Subcutaneous abdominal adipose tissue (tissue), 5 donors: ENCODE results near the gene OR10W1.

Experiments
- H3K27ac ChIP-seq: one replicate; pipeline ENCODE4 v1.7.0; 2013; ENCODE audit warnings: low read depth, mild to moderate bottlenecking, inconsistent platforms, low read length, moderate library complexity
- H3K27me3 ChIP-seq, 5 donors: one replicate each; pipeline ENCODE4 v1.7.0; 2013; ENCODE audit warnings: low read length in 5 of 5, inconsistent platforms in 1 of 5; ENCODE audit not compliant: control insufficient read depth in 5 of 5, insufficient read depth in 4 of 5
- H3K36me3 ChIP-seq, 5 donors: one replicate each; pipeline ENCODE4 v1.7.0; 2013; ENCODE audit warnings: low read length in 5 of 5; ENCODE audit not compliant: control insufficient read depth in 5 of 5, insufficient read depth in 5 of 5
- H3K4me1 ChIP-seq, 5 donors: one replicate each; pipeline ENCODE4 v1.7.0; 2013; ENCODE audit warnings: low read length in 5 of 5, mild to moderate bottlenecking in 3 of 5, moderate library complexity in 1 of 5; ENCODE audit not compliant: control insufficient read depth in 5 of 5, insufficient read depth in 5 of 5
- H3K4me3 ChIP-seq, 5 donors: one replicate each; pipeline ENCODE4 v1.7.0; 2013; ENCODE audit warnings: low read length in 5 of 5, low read depth in 1 of 5
- H3K9ac ChIP-seq, 5 donors: one replicate each; pipeline ENCODE4 v1.7.0; 2013; ENCODE audit warnings: low read length in 5 of 5, mild to moderate bottlenecking in 4 of 5, moderate library complexity in 3 of 5
- H3K9me3 ChIP-seq, 5 donors: one replicate each; pipeline ENCODE4 v1.7.0; 2013; ENCODE audit warnings: low read length in 5 of 5; ENCODE audit not compliant: control insufficient read depth in 5 of 5
- donor health status: healthy.
- donor health status: healthy.
- donor health status: healthy.
- donor health status: healthy.
- donor health status: healthy.

Gene OR10W1, protein sequence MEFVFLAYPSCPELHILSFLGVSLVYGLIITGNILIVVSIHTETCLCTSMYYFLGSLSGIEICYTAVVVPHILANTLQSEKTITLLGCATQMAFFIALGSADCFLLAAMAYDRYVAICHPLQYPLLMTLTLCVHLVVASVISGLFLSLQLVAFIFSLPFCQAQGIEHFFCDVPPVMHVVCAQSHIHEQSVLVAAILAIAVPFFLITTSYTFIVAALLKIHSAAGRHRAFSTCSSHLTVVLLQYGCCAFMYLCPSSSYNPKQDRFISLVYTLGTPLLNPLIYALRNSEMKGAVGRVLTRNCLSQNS

DNA sequence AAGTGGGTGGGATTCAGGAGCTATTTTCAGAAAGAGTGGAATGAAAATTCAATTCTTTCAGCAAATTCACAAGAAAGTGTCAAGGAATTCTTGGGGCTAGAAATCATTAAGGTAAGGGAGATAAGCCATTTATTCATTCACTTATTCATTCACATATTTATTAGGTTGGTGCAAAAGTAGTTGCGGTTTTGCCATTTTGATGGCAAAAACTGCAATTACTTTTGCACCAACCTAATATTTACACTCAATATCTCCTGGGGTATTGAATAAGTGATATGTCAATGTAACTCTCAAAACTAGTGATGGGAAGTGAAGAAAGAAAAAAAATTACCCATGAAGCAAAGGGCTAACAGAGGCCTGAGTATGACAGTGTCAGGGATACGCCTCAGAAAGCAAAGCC is at the start of gene OR10W1:
OR10W1 (minus strand) TSS at position 119 of the 400 bp plus-strand sequence. CDS start 402 bp downstream, outside the sequence.
- Histone ChIP-seq H3K36me3 (no peaks in the 10 kb centered on the region), H3K27ac (no peak within 1 kb of the TSS), H3K9me3 (peaks cover 0 to 4% (median 0%) of the 10 kb centered on the region in 5 donors), H3K9ac (no peak within 1 kb of the TSS), H3K4me1 (peaks cover 0 to 2% (median 0%) of the 10 kb centered on the region in 5 donors), H3K4me3 (no peak within 1 kb of the TSS), H3K27me3 (no peaks in the 10 kb centered on the region)

GRCh38 chr11:58316142-58316541 is 48.1 kb upstream of the OR10W1 start:
- Histone ChIP-seq H3K27me3 (no peaks in the 10 kb centered on the region), H3K4me3 (no peak overlapping the region), H3K27ac (no peak overlapping the region), H3K4me1 (no peaks in the 10 kb centered on the region), H3K9me3 (peaks cover 0 to 3% (median 0%) of the 10 kb centered on the region in 5 donors), H3K9ac (no peak overlapping the region), H3K36me3 (no peaks in the 10 kb centered on the region)

DNA sequence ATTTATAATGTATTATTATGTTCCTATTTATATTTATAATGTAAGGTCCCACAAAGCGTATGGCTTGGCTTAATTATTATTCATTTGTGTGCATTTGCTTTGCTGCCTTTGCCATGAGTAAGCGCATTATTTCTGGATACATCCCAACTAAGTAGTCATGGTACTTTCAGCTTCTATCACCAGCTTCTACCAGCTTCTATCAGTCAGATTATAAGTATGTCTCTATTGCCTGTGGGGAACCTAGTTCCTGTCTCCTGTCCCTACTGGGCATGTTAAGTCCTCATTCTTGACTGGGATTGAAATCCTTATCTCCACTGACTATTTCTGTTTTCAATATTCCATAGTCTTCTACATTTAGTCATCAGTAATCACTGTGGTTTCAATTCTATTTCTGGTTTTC is 33.5 kb upstream of the OR10W1 start:
- Histone ChIP-seq H3K27ac (no peak overlapping the region), H3K36me3 (no peaks in the 10 kb centered on the region), H3K27me3 (no peaks in the 10 kb centered on the region), H3K4me1 (no peaks in the 10 kb centered on the region), H3K9ac (no peak overlapping the region), H3K4me3 (no peak overlapping the region), H3K9me3 (no peaks in the 10 kb centered on the region)

- Histone ChIP-seq H3K4me3 (no peak overlapping the region), H3K4me1 (no peaks in the 10 kb centered on the region), H3K9ac (no peak overlapping the region), H3K9me3 (no peaks in the 10 kb centered on the region), H3K27me3 (peaks cover 0 to 6% (median 0%) of the 10 kb centered on the region in 5 donors), H3K27ac (no peak overlapping the region), H3K36me3 (no peaks in the 10 kb centered on the region)
Observed at GRCh38 chr11:58292017-58292416, 24.0 kb upstream of the OR10W1 start.

DNA sequence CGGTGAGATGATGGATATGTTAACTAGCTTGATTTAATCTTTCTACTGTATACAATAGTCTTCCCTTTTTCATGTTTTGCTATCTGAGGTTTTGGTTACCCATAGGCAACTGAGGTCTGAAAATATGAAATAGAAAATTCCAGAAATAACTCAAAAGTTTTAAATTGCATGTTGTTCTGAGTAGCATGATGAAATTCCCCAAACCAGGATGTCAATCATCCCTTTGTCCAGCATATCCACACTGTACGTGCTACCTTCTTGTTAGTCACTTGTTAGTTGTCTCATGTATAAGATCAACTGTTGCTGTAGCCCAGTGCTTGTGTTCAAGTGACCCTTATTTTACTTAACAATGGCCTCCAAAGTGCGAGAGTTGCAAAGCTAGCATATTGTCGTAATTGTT is 21.2 kb upstream of the OR10W1 start:
- H3K9me3 ChIP-seq, result no peaks in the 10 kb centered on the region
- peaks cover 0 to 13% (median 0%) of the 10 kb centered on the region in 5 donors for H3K4me1 ChIP-seq
- H3K4me3 ChIP-seq, result no peak overlapping the region
- H3K9ac ChIP-seq, result no peak overlapping the region
- peaks cover 0 to 6% (median 0%) of the 10 kb centered on the region in 5 donors for H3K27me3 ChIP-seq
- H3K27ac ChIP-seq, result no peak overlapping the region
- no peaks in the 10 kb centered on the region for H3K36me3 ChIP-seq

DNA sequence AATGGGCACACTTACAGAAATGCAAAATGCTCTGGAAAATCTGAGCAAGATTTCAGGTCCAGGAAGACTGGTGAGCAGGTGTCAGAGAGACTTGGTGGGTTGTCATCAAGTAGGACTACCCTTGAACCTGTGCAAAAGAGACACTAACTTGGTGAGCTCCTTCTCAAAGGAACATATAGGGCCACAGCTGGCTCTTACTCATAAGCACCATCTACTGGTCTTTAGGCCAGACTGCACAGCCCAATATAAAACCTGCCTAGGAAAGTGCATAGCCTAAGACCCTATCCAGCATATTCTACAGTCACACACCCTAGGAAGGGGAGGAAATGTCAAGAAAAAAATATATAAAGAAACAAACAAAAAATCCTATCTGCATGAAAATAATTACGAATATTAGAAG is 18.2 kb upstream of the OR10W1 start:
- Histone ChIP-seq H3K9ac (no peak overlapping the region), H3K27ac (no peak overlapping the region), H3K4me3 (no peak overlapping the region), H3K9me3 (peaks cover 0 to 6% (median 0%) of the 10 kb centered on the region in 5 donors), H3K4me1 (peaks cover 0 to 13% (median 0%) of the 10 kb centered on the region in 5 donors), H3K27me3 (no peaks in the 10 kb centered on the region), H3K36me3 (no peaks in the 10 kb centered on the region)

GRCh38 chr11:58285483-58286040 is 17.5 kb upstream of the OR10W1 start:
- Histone ChIP-seq H3K4me1 (peaks cover 0 to 13% (median 0%) of the 10 kb centered on the region in 5 donors), H3K9me3 (peaks cover 0 to 6% (median 0%) of the 10 kb centered on the region in 5 donors), H3K27me3 (no peaks in the 10 kb centered on the region), H3K27ac (no peak overlapping the region), H3K9ac (no peak overlapping the region), H3K36me3 (no peaks in the 10 kb centered on the region), H3K4me3 (no peak overlapping the region)

- H3K4me3 ChIP-seq, result no peak overlapping the region
- H3K27me3 ChIP-seq, result no peaks in the 10 kb centered on the region
- peaks cover 0 to 3% (median 0%) of the 10 kb centered on the region in 5 donors for H3K9me3 ChIP-seq
- no peak overlapping the region for H3K9ac ChIP-seq
- H3K27ac ChIP-seq, result no peak overlapping the region
- no peaks in the 10 kb centered on the region for H3K36me3 ChIP-seq
- H3K4me1 ChIP-seq, result peaks cover 0 to 2% (median 0%) of the 10 kb centered on the region in 5 donors
Observed at GRCh38 chr11:58276151-58276550, 8.1 kb upstream of the OR10W1 start.

- Histone ChIP-seq H3K9me3 (peaks cover 0 to 3% (median 0%) of the 10 kb centered on the region in 5 donors), H3K36me3 (no peaks in the 10 kb centered on the region), H3K9ac (no peak overlapping the region), H3K27me3 (no peaks in the 10 kb centered on the region), H3K27ac (no peak overlapping the region), H3K4me3 (no peak overlapping the region), H3K4me1 (peaks cover 0 to 2% (median 0%) of the 10 kb centered on the region in 5 donors)
Observed at GRCh38 chr11:58275002-58275401, 6.9 kb upstream of the OR10W1 start.

- Histone ChIP-seq H3K4me3 (no peak overlapping the region), H3K27ac (no peak overlapping the region), H3K9ac (no peak overlapping the region), H3K27me3 (no peaks in the 10 kb centered on the region), H3K4me1 (no peaks in the 10 kb centered on the region), H3K36me3 (no peaks in the 10 kb centered on the region), H3K9me3 (peaks cover 0 to 8% (median 0%) of the 10 kb centered on the region in 5 donors)
Observed at GRCh38 chr11:58259983-58260382, 8.1 kb downstream of the OR10W1 start.
